K562 (cell line): Measurements from ENCODE around the gene DNAAF9. TPM values are rescaled to one million over a fixed set of nuclear protein-coding genes. Genes with fewer than 3 reads are reported as not detected.

Experiments
- ATAC-seq: fragments of 200-7000 bp; cut with Tn5 transposase; 3 replicates; pipeline ENCODE4 v1.9.1; 2020; ENCODE audit warnings: moderate library complexity
- BruUV-seq: library from RNA; stranded (reverse); fragments of 400-500 nt; replicated peaks from 2 replicates; lab custom pipeline; 2021; lab: Mats Ljungman, UMichigan
- CTCF ChIA-PET: fragments of 300-600 bp; formaldehyde crosslinking; extraction: SDS; loops from one replicate; lab custom pipeline; 2021; ENCODE audit warnings: low intra/inter-chr PET ratio; lab: Yijun Ruan, JAX
- POLR2A ChIA-PET: fragments of 300-600, 350-650 bp; sonication (Branson Sonifier 250); formaldehyde crosslinking; extraction: SDS; loops from one replicate; lab custom pipeline; 2021; ENCODE audit warnings: antibody characterized with exemption, inconsistent platforms; lab: Yijun Ruan, JAX
- DNase-seq, 4 experiments: peaks; one replicate each; pipeline versions ENCODE4 v3.0.0 to v3.0.0-alpha.2; 2011 to 2018; ENCODE audit warnings: low spot score in 3 of 4, mixed read lengths in 3 of 4; ENCODE audit errors: extremely low read depth in 1 of 4
- FAIRE-seq: peaks from 2 replicates; lab custom pipeline; 2011; peaks lifted over from hg19 to GRCh38; lab: Jason Lieb, UNC
- H2AFZ ChIP-seq: 2 replicates; pipeline ENCODE4 v1.6.0; 2011; ENCODE audit warnings: low read depth, low read length, control low read depth, inconsistent platforms
- H3K27ac ChIP-seq: fragments of 200-600 bp; 3 replicates; pipeline ENCODE4 v1.8.0; 2011; ENCODE audit warnings: low read depth, mild to moderate bottlenecking, control low read depth, inconsistent platforms, low read length, moderate library complexity, mixed read lengths; ENCODE audit errors: extremely low read depth
- H3K27me3 ChIP-seq, 2 experiments: fragments of 300-600 bp in 1 of 2; 2 replicates in 1 of 2; 3 replicates in 1 of 2; pipeline versions ENCODE4 v1.6.0 to v1.8.0; 2011; ENCODE audit warnings: inconsistent platforms in 2 of 2, low read length in 2 of 2, mild to moderate bottlenecking in 1 of 2, mixed read lengths in 1 of 2, moderate library complexity in 1 of 2; ENCODE audit not compliant: control insufficient read depth in 2 of 2, insufficient read depth in 2 of 2
- H3K36me3 ChIP-seq: fragments of 300-600 bp; 3 replicates; pipeline ENCODE4 v1.8.0; 2011; ENCODE audit warnings: mild to moderate bottlenecking, low read length, inconsistent platforms; ENCODE audit not compliant: control insufficient read depth, insufficient read depth
- H3K4me1 ChIP-seq, 2 experiments: fragments of 200-600 bp in 1 of 2; replicated peaks in 1 of 2; 2 replicates in 1 of 2; 3 replicates in 1 of 2; pipeline versions ENCODE4 v1.5.1 to v1.8.0; 2011; ENCODE audit warnings: inconsistent platforms in 2 of 2, low read length in 2 of 2, mild to moderate bottlenecking in 1 of 2, mixed read lengths in 1 of 2, moderate library complexity in 1 of 2; ENCODE audit not compliant: control insufficient read depth in 2 of 2, insufficient read depth in 2 of 2
- H3K4me2 ChIP-seq: 2 replicates; pipeline ENCODE4 v1.6.1; 2011; ENCODE audit warnings: low read length, control low read depth, inconsistent platforms, mixed read lengths; ENCODE audit not compliant: insufficient read depth
- H3K4me3 ChIP-seq: fragments of 200-600 bp; sonication (generic), shearing (Covaris generic); 2 replicates; pipeline ENCODE4 v1.5.1; 2016; ENCODE audit warnings: control low read depth, inconsistent platforms
- H3K79me2 ChIP-seq: fragments of 200-600 bp; 3 replicates; pipeline ENCODE4 v1.8.0; 2011; ENCODE audit warnings: low read length, inconsistent platforms; ENCODE audit not compliant: control insufficient read depth, insufficient read depth
- H3K9ac ChIP-seq, 2 experiments: 2 replicates each; pipeline versions ENCODE4 v1.6.0 to v1.6.1; 2011; ENCODE audit warnings: low read depth in 2 of 2, low read length in 2 of 2, control low read depth in 1 of 2, inconsistent platforms in 1 of 2, mild to moderate bottlenecking in 1 of 2, mixed read lengths in 1 of 2; ENCODE audit not compliant: insufficient read depth in 1 of 2
- H3K9me1 ChIP-seq: one replicate; pipeline ENCODE4 v1.6.0; 2011; ENCODE audit warnings: inconsistent platforms, mild to moderate bottlenecking, low read length, moderate library complexity; ENCODE audit not compliant: control insufficient read depth, insufficient read depth
- H3K9me3 ChIP-seq: replicated peaks from 2 replicates; pipeline ENCODE4 v1.5.1; 2011; ENCODE audit warnings: low read depth, low read length, inconsistent platforms; ENCODE audit not compliant: control insufficient read depth, insufficient read depth
- H4K20me1 ChIP-seq: replicated peaks from 2 replicates; pipeline ENCODE4 v1.6.1; 2011; ENCODE audit warnings: low read length, inconsistent platforms, mixed read lengths; ENCODE audit not compliant: control insufficient read depth, insufficient read depth
- BHLHE40 ChIP-seq: IDR thresholded peaks from 2 replicates; pipeline ENCODE4 v1.6.1; 2011; ENCODE audit warnings: low read length, improper control_type of control experiment
- CHD4 ChIP-seq: fragments of 200-600 bp; sonication (generic); IDR thresholded peaks from 3 replicates; pipeline ENCODE4 v1.6.1; 2012; ENCODE audit warnings: low read depth, mild to moderate bottlenecking, mixed read lengths, low read length, inconsistent platforms; ENCODE audit not compliant: insufficient read depth, insufficient replicate concordance, poor library complexity, severe bottlenecking
- EWSR1 ChIP-seq: fragments of 450-650 bp; IDR thresholded peaks from 2 replicates; pipeline ENCODE4 v1.6.1; 2018; ENCODE audit warnings: borderline replicate concordance, mild to moderate bottlenecking, low read depth, moderate library complexity; ENCODE audit not compliant: partially characterized antibody
- ILF3 ChIP-seq: fragments of 450-650 bp; IDR thresholded peaks from 2 replicates; pipeline ENCODE4 v1.6.1; 2018; ENCODE audit warnings: antibody characterized with exemption, mild to moderate bottlenecking, moderate library complexity, borderline replicate concordance
- KDM1A ChIP-seq, 2 experiments: fragments of 450-650 bp; IDR thresholded peaks; 2 replicates each; pipeline ENCODE4 v1.6.1; 2016; ENCODE audit warnings: mild to moderate bottlenecking in 2 of 2
- MCM7 ChIP-seq, 2 experiments: fragments of 450-650 bp; IDR thresholded peaks; 2 replicates each; pipeline ENCODE4 v1.6.1; 2016 to 2018
- MTA1 ChIP-seq: fragments of 450-650 bp; IDR thresholded peaks from 2 replicates; pipeline ENCODE4 v1.6.1; 2017; ENCODE audit warnings: borderline replicate concordance
- NFXL1 ChIP-seq: fragments of 450-650 bp; formaldehyde crosslinking; IDR thresholded peaks from 2 replicates; pipeline ENCODE4 v1.4.0; 2021; ENCODE audit warnings: mild to moderate bottlenecking
- POLR2B ChIP-seq: fragments of 450-650 bp; IDR thresholded peaks from 2 replicates; pipeline ENCODE4 v1.6.1; 2018; ENCODE audit warnings: low read depth; ENCODE audit not compliant: partially characterized antibody
- RHOXF2B ChIP-seq: fragments of 250-450 bp; sonication (Bioruptor Pico); conservative IDR thresholded peaks from 2 replicates; pipeline ENCODE4 v1.5.1; 2021
- SNIP1 ChIP-seq: fragments of 450-650 bp; IDR thresholded peaks from 2 replicates; pipeline ENCODE4 v1.7.1; 2017; ENCODE audit warnings: low read depth, mild to moderate bottlenecking
- STAG1 ChIP-seq: sonication (generic); formaldehyde crosslinking; IDR thresholded peaks from 2 replicates; pipeline ENCODE4 v1.5.0; 2020; ENCODE audit warnings: missing genetic modification reagents, borderline replicate concordance
- ZFPM2 ChIP-seq: fragments of 250-450 bp; sonication (Bioruptor Pico); IDR thresholded peaks from 2 replicates; pipeline ENCODE4 v1.5.1; 2022; ENCODE audit warnings: mild to moderate bottlenecking
- ZNF146 ChIP-seq: IDR thresholded peaks from one replicate; pipeline ENCODE4 v1.6.1; 2018; ENCODE audit warnings: missing compliant biosample characterization; ENCODE audit not compliant: unreplicated experiment
- ZNF311 ChIP-seq: fragments of 250-450 bp; sonication (Bioruptor Pico); IDR thresholded peaks from 2 replicates; pipeline ENCODE4 v1.4.0; 2020; ENCODE audit warnings: mild to moderate bottlenecking, moderate library complexity
- ZNF347 ChIP-seq: fragments of 450-650 bp; formaldehyde crosslinking; IDR thresholded peaks from 2 replicates; pipeline ENCODE4 v1.4.0; 2020; ENCODE audit warnings: low read depth, mild to moderate bottlenecking, moderate library complexity
- WGBS: fragments of 100-300 bp; shearing (Covaris generic); methylation state at CpG from one replicate; pipeline ENCODE4 v1.1.6; 2016; ENCODE audit warnings: low coverage, mixed read lengths; ENCODE audit not compliant: insufficient coverage; ENCODE audit errors: missing lambda C conversion rate; 5-methylcytosine and 5-hydroxymethylcytosine counted together
- in situ Hi-C: fragments of 300-500 bp; cut with MboI; formaldehyde crosslinking; loops from 4 replicates; pipeline ENCODE4 v1.15.0; 2018; ENCODE audit warnings: inconsistent platforms, mixed read lengths
- intact Hi-C: fragments of 100-400 bp; cut with micrococcal nuclease; formaldehyde crosslinking; loops from 2 replicates; pipeline ENCODE4 v1.14.2; 2022
- polyA plus RNA-seq, 8 experiments: library from polyadenylated mRNA; depleted of rRNA in 4 of 8; stranded (reverse) in 5 of 8; unstranded in 3 of 8; fragments of >200 nt; fragmentation: Nextera tagmentation in 2 of 8; fragmentation: Illumina TruSeq in 1 of 8; extraction: Ambion mirVana in 2 of 8; extraction: Trizol in 1 of 8; gene quantifications; 2 replicates each; pipeline versions ENCODE4 v1.2.1 to v1.2.3, GENCODE V29; 2011 to 2014; ENCODE audit warnings: inconsistent platforms in 1 of 8, missing spikeins in 1 of 8
- total RNA-seq, 7 experiments: library from RNA; depleted of rRNA in 6 of 7; stranded (reverse); fragments of >200 nt in 6 of 7; fragmentation: Illumina TruSeq in 2 of 7; extraction: Trizol in 2 of 7; gene quantifications; 2 replicates each; pipeline versions ENCODE4 v1.2.1 to v1.2.3, GENCODE V29; 2011 to 2021; ENCODE audit warnings: low replicate concordance in 1 of 7
- TF ChIP-seq, protein P1 (sequence below): sonication (generic); formaldehyde crosslinking; IDR thresholded peaks from 2 replicates; pipeline ENCODE4 v1.9.0; 2022; ENCODE audit warnings: mild to moderate bottlenecking, missing genetic modification reagents
- TF ChIP-seq, protein P2 (sequence below): fragments of 250-450 bp; sonication (Bioruptor Pico); IDR thresholded peaks from 2 replicates; pipeline ENCODE4 v1.8.0; 2021; ENCODE audit warnings: borderline replicate concordance, mild to moderate bottlenecking, moderate library complexity; ENCODE audit not compliant: poor library complexity, severe bottlenecking

Gene DNAAF9
- total and polyA plus RNA-seq, 9 of the 15 experiments (the other 6 are each of a cell fraction or from before 2014, with no cell fraction given) = 0.42 to 2.9 (median 1.9) TPM

DNA sequence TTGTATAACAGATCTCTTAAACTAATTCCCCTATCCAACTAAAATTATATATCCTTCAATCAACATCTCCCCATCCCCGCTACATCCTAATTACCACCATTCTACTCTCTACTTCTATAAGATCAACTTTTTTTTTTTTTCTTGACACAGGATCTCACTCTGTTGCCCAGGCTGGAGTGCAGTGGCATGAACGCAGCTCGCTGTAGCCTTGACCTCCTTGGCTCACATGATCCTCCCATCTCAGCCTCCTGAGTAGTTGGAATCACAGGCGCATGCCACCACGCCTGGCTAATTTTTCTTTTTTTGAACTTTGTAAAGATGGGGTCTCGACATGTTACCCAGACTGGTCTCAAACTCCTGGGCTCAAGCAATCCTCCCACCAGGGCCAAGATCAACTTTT, 5.0 kb downstream of the DNAAF9 start:
- no peak overlapping the region for H3K27ac ChIP-seq
- ATAC-seq = no peak
- ChIA-PET CTCF (no interaction called here), POLR2A (no interaction called here)
- no peaks in the 10 kb centered on the region for H3K9me1 ChIP-seq
- no peak overlapping the region for H2AFZ ChIP-seq
- no peaks in the 10 kb centered on the region for H3K9me3 ChIP-seq
- FAIRE-seq = no peak
- no peaks in the 10 kb centered on the region for H4K20me1 ChIP-seq
- peaks cover 20% of the 10 kb centered on the region for H3K79me2 ChIP-seq
- in situ Hi-C loops = no loop called here
- intact Hi-C loops = no loop called here
- H3K9ac ChIP-seq = no peak overlapping the region
- no peak overlapping the region for H3K4me2 ChIP-seq
- 73% methylated on average over 6 of the region's 6 CpGs for WGBS
- peaks cover 6 to 8% of the 10 kb centered on the region in 2 experiments; a peak in 4 of 5 replicates for H3K4me1 ChIP-seq
- no peaks in the 10 kb centered on the region; the same call in 2 of the 3 replicates for H3K36me3 ChIP-seq
- no TSS peak for BruUV-seq
- TF ChIP-seq BHLHE40 (no peak), ZNF347 (CRISPR knock-in tag) (no peak), CHD4 (no peak), MTA1 (no peak), EWSR1 (no peak), MCM7 (IDR thresholded peaks at IDR 0.05) (no peak), ZNF146 (CRISPR knock-in tag) (no peak), KDM1A (IDR thresholded peaks at IDR 0.05) (no peak), NFXL1 (no peak), RHOXF2B (CRISPR knock-in tag) (no peak), POLR2B (no peak), ZFPM2 (no peak), ZNF311 (CRISPR knock-in tag) (no peak), SNIP1 (no peak), STAG1 (no peak), ILF3 (no peak)
- TF ChIP-seq, protein P1, sequence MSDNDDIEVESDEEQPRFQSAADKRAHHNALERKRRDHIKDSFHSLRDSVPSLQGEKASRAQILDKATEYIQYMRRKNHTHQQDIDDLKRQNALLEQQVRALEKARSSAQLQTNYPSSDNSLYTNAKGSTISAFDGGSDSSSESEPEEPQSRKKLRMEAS = no peak
- TF ChIP-seq, protein P2, sequence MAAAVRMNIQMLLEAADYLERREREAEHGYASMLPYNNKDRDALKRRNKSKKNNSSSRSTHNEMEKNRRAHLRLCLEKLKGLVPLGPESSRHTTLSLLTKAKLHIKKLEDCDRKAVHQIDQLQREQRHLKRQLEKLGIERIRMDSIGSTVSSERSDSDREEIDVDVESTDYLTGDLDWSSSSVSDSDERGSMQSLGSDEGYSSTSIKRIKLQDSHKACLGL (CRISPR knock-in tag) = no peak
- H3K4me3 ChIP-seq = no peak overlapping the region
- H3K27me3 ChIP-seq = no peaks in the 10 kb centered on the region
- DNase-seq = no peak
